GM18873 (cell line): ENCODE results near the gene PIK3R6.

ENCODE experiments used
- ATAC-seq: cut with Tn5 transposase; IDR thresholded peaks from one replicate; pipeline ENCODE4 v1.9.1; 2021; ENCODE audit warnings: mild to moderate bottlenecking, moderate library complexity, moderate number of reproducible peaks; ENCODE audit not compliant: unreplicated experiment, low FRiP score

The PIK3R6 gene

DNA sequence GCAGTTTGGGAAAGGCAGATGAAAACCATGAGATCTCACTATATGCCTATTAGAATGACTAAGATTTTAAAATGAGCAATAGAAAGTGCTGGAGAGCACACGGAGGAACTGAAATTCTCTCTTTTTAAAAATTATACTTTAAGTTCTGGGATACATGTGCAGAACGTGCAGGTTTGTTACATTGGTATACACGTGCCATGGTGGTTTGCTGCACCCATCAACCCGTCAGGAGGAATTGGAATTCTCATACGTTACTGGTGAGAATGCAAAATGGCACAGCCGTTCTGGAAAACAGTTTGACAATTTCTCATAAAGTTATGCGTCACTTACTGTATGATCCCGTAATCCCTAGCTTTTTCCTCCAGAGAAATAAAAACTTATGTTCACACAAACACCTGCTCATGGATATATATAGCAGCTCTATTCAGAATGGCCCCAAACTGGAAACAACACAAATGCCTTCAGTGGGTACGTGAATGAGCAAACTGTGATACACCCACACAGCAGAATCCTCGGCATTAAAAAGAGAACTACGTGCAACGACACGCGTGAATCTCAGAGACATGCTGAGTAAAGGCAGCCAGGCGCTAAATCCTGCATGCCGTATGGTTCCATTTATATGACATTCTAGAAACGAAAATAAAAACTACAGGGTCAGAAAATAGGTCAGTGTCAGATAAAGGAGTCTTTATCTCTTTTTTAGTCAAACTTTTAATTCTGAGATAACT, 11.8 kb downstream of the PIK3R6 start:
- no peak for ATAC-seq

DNA sequence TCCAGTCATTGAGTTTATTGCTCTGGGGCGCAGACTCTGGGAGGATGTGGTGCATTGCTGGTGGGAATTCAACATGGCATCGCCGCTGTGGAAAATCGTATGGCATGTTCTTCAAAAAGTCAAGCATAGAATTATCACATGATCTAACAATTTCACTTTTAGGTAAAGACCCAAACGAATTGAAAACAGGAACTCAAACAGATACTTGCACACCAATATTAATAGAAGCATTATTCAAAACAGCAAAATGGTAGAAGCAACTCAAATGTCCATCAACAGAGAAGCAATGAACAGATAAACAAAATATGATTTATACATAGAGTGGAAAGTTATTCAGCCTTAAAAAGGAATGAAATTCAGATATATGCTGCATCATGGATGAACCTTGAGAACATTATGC, 15.9 kb downstream of the PIK3R6 start:
- no peak for ATAC-seq

DNA sequence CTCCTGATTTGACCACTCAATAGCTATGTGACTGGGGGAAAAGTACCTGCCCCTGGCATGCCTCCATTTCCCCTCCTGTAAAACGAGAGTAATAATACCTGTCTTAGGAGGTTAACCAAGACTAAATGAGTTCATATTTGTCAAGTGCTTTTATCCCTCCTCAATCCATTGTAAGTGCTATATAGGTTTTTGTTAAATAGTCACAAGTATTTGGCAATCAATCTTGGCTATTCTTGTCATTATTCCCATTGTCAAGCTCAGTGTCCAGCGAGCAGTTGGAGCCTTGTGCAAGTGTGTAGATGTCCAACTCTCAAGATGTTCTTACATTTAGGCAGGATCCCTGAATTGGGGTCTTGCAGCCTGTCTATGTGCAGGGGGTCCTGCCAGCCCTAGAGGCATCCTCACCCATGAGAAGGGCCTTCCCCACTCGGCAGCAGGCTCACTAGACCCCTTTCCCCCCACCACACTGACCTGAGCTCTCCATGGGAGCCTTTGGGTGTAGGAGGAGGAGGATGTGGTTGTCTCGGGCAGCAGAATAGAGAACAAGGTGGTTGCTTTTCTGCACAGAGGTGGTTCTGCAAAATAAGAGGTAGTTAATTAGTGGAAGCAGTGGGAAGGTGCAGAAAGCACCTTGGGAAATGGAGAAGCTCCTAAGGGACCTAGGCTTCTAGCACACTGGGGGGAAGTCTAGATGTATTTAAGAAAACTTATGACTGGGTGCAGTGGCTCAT, 18.0 kb downstream of the PIK3R6 start:
- ATAC-seq, result no peak

DNA sequence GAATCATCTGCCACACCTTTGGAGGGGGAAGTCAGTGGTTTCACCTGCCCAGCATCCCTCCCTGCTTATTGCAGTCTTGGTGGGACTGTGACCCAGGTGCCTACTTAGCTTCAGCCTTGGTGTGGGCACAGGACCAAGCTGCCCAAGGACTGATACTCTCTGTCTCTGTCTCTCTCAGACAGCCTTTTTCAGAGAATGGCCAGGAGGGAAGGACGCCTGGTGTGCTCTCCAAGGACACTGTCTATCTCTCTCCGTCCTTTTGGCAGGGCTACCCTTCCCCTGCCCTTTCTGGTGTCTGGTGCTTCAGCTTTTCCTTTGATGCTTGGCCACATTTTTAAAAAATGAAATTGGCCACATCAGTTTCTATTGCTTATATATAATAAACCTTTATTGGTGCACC, 19.6 kb downstream of the PIK3R6 start:
- ATAC-seq, result no peak

DNA sequence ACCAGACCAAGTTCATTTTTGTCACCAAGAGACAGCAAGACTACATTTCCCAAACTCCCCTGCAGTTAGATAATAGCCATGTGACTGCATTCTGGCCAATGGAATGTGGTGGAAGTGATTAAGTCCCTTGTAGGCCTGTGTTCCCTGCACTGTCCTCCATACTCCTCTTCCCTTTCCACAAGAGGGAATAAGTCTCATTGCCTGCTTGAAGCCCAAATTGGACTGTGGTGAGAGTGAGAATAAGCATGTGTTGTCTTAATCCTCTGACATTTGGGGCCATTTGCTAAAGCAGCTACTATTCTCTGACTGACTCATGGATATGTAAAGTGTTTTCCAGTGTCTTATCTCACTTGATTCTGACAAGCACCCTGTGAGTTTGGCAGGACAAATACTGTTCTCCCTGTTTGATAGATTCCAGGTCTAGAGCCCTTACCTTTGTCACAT, 20.7 kb downstream of the PIK3R6 start:
- no peak for ATAC-seq

DNA sequence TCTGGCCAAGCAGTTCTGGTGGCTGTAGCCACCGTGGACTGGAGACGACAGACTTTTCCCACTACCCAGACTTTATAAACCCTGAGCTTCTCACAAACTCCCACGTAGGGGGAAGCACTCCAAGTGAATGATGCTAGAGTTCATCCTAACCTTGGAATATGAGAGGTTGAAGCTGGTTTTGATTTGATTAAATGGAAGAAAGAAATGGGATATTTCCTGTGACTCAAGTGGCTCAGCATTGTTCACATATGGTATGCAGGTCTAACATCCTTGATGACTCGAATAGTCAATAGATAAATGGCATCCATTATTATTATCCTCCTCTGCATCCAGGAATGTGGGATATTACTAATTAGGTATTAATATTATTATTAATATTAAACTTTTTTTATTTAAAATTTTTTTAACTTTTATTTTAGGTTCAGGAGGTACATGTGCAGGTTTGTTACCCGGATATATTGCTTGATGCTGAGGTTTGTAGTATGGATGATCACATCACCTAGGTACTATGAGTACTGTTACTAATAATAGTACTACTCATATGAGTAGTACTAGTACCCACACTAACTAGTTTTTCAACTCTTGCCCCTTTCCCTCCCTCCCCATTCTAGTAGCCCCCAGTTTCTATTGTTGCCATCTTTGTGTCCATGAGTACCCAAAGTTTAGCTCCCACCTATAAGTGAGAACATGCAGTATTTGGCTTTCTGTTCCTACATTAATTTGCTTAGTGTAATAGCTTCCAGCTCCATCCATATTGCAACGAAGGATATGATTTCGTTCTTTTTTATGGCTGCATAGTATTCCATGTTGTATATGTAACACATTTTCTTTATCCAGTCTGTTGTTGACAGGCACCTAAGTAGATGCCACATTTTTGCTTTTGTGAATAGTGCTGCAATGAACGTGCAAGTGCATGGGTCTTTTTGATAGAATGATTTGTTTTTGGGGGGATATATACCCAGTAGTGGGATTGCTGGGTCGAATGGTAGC, 22.9 kb downstream of the PIK3R6 start:
- ATAC-seq, result no peak

DNA sequence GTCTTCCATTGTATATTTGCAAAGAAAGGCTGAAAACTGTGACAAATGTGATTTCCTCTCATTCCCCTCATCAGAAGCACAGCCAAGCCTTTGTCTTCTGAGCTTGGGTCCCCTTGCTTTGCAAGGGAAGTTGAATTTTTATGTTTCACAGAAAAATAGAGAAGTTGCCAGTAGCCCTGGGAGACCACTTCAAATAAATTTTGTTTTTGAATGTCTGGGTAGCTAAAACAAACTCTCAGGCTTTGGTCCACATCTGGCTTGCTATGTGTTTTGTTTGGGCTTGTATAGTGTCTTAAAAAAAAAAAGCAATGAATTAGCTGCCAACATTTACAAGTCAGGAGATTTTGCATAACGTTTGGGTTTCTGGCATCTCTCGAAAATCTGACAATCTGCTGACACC, 24.1 kb downstream of the PIK3R6 start:
- no peak for ATAC-seq

DNA sequence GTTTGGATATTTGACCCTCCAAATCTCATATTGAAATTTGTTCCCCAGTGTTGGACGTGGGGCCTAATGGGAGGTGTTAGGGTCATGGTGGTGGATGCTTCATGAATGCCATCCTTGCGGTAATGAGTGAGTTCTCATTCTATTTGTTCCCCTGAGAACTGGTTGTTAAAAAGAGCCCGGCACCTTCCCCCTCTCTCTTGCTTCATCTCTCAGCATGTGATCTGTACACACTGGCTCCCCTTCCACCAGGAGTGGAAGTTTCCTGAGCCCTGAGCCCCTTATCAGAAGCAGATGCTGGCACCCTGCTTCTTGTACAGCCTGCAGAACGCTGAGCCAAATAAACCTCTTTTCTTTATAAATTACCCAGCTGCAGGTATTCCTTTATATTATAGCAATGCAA, 25.6 kb downstream of the PIK3R6 start:
- no peak for ATAC-seq

DNA sequence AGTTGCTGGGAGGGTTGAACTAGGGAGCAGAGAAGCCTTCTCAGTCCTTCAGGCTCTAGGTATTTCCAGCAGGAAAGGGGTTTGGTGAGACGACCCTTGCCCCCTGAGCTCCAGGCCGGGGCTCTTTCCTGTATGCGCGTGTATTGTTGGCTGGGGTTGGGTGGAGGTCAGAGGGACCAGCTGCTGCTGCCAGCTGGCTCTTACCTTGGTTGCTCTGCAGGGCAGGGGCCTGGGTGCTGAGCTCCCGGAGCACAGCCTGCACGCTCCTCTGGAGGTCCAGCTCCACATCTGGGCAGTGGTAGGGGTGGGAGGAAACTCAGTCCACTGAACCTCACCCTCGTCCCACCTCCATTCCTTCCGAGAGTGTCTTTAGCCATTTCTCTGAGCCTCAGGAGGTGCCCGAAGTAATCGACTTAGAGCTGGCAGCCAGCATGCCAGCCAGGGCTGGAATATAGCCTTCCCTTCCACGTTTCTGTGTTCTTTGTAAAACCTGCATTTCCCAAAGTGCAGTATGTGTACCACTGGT, 28.0 kb downstream of the PIK3R6 start:
- no peak for ATAC-seq

DNA sequence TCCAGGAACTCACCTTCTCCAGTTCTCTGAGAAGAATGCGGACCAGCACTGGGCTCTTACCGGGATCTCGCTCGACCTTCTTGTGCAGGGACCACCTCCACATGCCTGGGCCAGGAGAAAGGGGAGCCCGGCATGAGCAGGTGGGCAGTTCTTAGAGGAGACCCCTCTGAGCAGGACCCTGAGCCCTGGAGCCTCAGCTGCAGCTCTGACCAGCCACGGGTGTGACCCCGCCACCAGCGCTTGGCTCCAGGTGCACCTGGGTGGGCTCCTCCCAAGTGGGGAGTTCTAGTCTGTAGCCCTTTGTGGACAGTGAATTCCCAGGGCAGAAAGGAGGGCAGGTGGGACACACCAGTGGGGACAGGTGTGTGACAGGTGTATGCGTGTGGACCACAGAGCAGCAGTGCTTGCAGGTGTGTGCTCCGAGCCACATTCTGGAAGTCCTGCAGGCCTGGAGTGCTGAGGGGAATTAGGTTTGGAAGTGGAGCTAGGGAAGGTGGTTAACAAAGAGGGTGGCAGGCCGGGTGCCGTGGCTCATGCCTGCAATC, 28.9 kb downstream of the PIK3R6 start:
- ATAC-seq, result no peak

DNA sequence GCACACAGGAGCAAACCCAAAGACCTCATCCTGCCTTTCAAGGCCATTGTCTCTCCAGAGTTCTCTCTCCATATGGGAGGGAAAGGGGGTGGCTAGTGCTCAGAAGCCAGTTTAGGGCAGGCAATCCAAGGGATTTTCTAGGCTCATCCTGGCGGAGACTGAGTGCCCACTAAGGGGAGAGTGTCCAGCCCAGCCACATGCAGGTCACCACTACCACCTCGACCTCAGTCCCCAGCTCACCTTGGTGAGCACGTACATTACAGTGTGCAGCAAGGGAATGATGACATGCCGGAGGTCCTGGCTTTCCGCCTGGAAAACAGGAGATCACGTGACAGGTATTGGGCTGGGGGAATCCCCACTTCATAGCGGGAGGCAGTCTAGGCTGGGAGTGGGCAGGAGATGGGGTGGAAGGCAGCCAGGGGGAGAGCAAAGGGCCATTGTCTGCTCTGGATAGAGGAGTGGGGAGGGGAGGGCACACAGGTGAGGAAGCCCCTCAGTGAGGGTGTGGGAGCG, 29.9 kb downstream of the PIK3R6 start:
- ATAC-seq, result no peak

DNA sequence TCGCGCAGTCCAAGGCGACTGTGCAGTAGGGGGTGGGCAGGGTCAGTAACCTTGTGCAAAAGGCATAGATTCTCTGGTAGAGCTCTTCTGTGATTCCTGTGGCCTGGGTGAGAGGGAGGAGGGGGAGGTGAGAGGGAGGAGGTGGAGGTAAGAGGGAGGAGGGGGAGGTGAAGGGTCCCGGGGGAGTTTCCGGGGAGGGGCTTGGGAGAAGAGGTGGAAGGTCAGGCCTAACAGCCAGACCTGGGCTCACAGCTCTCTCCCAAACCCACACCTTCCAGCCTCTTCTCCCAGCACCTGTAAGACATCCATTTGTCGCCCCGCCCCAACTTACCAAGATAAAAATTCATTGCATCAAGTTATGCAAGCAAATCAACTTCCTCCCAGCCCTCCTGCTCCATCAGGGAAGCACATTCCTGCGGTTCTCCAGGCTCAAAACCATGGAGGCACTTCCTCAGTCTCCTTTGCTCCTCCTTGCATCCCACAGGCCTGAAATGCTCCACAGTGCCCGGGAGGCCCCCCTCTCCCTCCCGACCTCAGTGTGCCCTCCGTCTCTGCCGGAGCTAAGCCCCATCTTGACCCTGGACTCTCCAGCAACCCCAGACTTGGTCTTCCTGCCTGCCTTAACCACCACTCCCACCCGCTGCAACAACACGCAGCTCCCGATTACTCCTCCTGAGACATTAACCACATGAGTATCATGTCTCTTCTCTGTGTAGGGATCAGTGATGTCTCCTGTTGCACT, 30.5 kb downstream of the PIK3R6 start:
- no peak for ATAC-seq

DNA sequence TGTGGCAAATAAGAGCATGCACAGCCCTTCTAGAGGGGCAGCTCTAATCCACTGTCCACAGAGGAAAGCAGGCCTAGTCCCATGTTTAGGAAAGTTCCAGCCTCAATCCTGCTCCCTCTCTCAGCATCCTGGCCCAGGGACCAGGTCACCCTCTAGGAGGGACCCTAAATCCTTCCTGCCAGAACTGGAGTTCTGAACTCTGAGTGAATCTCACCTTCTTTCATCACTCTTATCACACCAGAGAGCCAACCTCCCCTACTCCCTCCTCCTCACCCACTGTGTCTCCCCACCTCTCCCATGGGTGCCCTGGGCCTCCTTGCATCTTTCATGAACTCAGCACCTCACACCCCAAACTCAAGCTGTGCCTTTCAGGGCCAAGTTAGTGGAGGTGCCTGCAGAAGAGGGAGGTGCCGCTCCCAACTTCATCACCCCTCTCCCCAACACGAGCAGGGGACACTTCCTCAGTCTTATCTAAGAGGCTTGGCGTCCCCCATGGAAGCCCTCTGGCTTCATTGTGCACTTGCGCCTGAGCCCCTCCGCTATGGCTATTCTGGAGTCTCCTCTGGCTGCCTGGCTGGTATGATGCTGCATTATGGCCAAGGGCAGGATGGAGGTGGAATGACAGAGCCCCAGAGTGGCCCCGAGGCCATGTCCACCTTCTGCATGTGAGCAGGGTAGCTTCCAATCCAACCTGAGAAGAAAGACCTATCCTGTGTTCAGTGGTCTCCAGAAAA, 31.7 kb downstream of the PIK3R6 start:
- no peak for ATAC-seq

DNA sequence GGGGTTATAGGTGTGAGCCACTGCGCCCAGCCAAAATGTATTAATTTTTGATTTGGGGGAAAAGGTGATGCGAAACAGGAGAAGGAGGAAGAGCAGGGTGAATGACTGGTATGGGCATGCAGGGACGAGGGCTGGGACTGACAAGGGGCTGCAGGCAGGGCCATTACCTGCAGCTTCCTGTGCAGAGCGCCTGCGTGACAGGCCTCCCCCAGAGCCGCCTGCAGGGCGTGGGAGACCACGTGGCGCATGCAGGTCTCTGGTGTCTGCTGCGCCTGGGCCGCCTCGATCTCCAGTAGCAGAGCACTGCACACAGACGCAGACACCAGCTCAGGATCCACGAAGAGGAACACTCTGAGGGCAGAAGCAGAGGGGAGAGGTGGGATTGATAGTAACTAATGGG, 32.4 kb downstream of the PIK3R6 start:
- ATAC-seq, result no peak

DNA sequence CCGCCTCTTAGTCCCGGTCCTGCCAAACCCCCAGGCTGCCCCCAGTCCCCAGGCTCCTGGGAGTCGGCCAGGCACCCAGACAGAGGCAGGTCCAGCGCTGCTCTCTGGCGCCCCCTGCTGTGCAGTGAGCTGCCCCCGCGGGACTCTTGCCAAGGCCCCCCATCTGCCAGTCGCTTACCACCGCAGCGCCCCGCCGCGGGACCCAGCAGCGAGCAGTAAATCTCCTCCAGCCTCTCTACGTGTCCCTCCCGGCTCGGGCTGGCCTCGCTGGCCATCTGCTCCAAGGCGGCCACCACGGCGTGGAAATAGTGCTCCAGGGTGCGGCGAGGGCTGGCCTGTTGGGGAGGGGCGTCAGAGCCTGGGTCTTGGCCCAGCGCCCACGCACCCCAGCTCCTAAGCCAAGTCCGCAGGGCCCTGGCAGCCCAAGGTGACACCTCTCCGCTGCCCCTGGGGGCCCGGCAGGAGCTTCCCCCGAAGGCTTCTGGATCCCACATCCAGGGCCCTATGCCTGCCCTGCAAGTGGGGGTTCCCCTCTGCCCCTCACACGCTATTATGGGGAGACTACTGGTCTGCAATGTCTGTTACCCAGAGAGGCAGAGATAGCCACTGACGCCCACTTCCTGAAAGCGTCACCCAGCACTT, 34.6 kb downstream of the PIK3R6 start:
- ATAC-seq, result no peak

DNA sequence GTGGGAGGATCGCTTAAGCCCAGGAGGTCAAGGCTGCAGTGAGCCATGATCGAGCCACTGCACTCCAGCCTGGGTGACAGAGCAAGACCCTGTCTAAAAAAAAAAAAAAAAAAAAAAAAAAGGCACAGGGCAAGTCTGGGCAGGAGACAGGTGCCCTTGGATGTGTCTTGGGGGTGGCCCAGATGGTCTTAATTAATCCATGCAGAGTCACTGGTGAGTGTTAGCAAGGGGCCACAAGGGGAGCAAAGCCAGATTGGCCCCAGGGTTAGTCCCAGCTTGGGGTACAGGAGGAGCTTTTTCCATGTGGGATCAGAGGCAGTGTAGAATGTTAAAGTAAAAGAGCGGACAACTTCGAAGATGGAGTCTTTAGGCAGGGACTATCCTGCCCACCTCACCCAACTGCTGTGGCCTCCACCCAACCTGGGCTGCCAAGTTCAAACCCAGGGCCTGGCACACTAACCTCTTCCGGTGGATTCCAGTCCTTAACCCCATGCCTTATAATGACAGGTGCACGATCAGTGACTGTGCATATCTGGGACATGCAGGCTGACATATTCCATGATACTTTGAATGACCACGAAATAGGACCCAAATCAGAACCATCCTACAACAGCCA, 36.1 kb downstream of the PIK3R6 start:
- no peak for ATAC-seq

DNA sequence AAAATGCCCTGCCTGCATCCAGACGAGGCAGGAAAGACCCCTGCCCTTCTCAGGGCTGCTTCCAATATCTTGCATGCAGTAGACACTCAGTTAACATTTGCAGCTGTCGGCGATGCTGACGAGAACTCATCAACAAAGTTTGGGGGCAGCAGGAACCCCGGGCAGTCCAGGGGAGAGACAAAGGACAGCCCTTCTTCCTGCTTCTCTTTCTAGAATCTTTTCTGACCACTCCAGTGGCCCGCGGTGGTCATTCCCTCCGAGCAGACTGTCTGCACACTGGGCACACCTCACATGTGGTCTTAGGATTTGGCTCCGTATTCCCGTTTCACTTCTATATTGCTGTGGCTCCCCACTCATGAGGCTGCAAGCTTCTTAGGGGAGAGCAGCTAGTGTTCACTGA, 37.3 kb downstream of the PIK3R6 start:
- no peak for ATAC-seq
